ENCODE results near the gene DTNBP1. TPM values are rescaled to one million over a fixed set of nuclear protein-coding genes. Genes with fewer than 3 reads are reported as not detected.

The DTNBP1 gene
- polyA plus RNA-seq, 3 donors = 9.3 to 15.0 (median 13.4) TPM

GRCh38 chr6:15575357-15576033, 87.3 kb downstream of the DTNBP1 start:
- whole genome bisulfite sequencing, 3 donors = 77 to 92% (median 84%) methylated on average over 5 of the region's 5 CpGs
- no peak overlapping the region for H3K27ac ChIP-seq (ENCODE audit: low read depth, low read length)

GRCh38 chr6:15574486-15574885, 88.3 kb downstream of the DTNBP1 start:
- no peak overlapping the region for H3K27ac ChIP-seq (ENCODE audit: low read depth, low read length)

GRCh38 chr6:15574023-15574422, 88.8 kb downstream of the DTNBP1 start:
- 70 to 92% (median 73%) methylated on average over 4 of the region's 4 CpGs for WGBS, 3 donors
- no peak overlapping the region for H3K27ac ChIP-seq (ENCODE audit: low read depth, low read length)

More at GRCh38 chr6:15574486-15574885, 88.3 kb downstream of the DTNBP1 start:
- 69 to 82% (median 71%) methylated on average over 3 of the region's 3 CpGs for WGBS, 3 donors

- 95 to 98% (median 97%) methylated on average over 4 of the region's 4 CpGs for WGBS, 3 donors
Observed at GRCh38 chr6:15573384-15573783, 89.4 kb downstream of the DTNBP1 start.

GRCh38 chr6:15572296-15573016, 90.4 kb downstream of the DTNBP1 start:
- 98% methylated on average over 5 of the region's 5 CpGs for WGBS, 3 donors
- no peak overlapping the region for H3K27ac ChIP-seq (ENCODE audit: low read depth, low read length)

More at GRCh38 chr6:15573384-15573783, 89.4 kb downstream of the DTNBP1 start:
- no peak overlapping the region for H3K27ac ChIP-seq (ENCODE audit: low read depth, low read length)

GRCh38 chr6:15570171-15570570, 92.7 kb downstream of the DTNBP1 start:
- H3K27ac ChIP-seq (ENCODE audit: low read depth, low read length) = no peak overlapping the region
- WGBS, 3 donors = 97% methylated on average over 2 of the region's 2 CpGs

DNA sequence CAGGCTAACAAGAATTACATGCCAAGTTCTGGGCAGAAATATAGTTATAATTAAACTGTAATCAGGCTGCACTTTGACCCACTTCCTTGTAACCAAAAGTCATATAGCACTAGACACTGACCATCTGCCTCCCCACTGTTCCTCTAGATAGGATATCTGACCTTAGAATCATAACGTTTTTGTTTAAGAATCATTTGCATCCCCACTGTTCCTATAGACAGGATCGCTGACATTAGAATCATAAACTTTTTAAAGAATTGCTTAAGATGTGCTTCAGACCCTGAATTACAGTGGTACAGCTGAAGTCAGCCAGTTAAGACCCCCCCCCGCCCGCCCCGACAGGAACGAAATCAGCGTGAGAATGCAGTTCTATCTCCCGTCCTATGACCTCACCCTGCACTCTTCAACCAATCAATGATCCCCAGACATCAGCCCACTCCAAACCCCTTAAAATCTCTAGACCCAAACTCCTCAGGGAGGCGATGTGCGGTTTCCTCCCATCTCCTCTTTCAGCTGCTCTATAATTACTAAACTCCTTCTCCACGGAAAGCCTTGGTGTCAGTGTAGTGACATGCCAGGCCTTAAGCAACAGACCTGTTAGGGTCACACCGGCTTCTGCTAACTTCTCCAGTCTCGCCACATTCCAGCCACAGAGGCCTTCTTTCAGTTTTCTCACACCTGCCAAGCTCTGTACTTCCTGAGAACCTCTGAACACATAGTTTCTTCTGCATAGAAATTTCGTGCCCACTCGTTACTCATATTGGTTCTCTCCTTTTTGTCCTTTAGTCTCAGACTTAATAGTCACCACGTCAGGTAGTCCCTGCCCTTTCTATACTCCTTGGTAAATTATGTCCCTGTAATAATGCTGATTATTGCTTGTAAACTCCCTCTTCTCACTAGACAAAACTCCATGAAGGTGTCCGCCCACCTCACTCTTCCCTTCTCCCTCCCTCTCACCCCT, 93.5 kb downstream of the DTNBP1 start:
- 53 to 74% (median 61%) methylated on average over 17 of the region's 17 CpGs for WGBS, 3 donors
- no peak overlapping the region for H3K27ac ChIP-seq (ENCODE audit: low read depth, low read length)

DNA sequence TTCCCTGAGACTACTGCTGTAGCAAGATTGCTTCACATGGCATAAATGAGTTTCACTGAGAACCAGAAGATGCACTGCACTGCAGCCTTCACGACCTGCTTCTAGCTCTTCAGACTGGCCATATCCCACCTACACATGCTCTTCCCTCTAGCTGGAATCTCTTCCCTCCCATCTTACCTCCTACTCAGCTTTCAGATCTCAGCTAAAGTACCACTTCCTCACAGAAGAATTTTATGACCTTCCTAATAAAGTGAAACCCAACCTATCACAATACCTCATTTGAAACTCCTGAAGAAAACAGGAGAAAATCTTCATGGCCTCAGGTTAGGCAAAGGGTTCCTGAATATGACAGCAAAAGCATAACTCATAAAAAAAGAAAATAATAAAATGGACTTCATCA, 99.9 kb downstream of the DTNBP1 start:
- 79 to 90% (median 85%) methylated on average over 1 of the region's 1 CpG for WGBS, 3 donors
- H3K27ac ChIP-seq (ENCODE audit: low read depth, low read length) = no peak overlapping the region

GRCh38 chr6:15561447-15562199, 101.2 kb downstream of the DTNBP1 start:
- H3K27ac ChIP-seq (ENCODE audit: low read depth, low read length) = no peak overlapping the region
- 88 to 95% (median 92%) methylated on average over 3 of the region's 3 CpGs for WGBS, 3 donors

DNA sequence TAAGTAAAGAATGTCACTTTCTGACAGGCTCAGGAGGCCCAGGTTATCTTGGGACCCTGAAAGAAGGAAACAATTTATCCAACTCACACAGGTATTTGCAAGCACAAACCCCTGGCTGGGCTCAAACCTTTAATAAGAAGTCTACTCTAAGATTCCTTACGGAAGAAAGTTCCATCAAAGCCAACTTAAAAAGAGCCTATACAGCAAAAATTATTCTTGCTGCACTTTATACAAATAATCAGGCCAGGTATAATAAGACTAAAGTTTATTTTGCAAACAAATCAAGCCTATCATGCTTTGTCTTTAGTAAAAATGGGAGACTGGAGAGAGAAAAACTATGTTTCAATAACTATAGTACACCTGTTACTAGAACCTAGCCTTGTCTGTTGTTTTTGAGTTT, 102.1 kb downstream of the DTNBP1 start:
- H3K27ac ChIP-seq (ENCODE audit: low read depth, low read length) = no peak overlapping the region
- WGBS, 3 donors = 94 to 97% (median 97%) methylated on average over 1 of the region's 1 CpG

DNA sequence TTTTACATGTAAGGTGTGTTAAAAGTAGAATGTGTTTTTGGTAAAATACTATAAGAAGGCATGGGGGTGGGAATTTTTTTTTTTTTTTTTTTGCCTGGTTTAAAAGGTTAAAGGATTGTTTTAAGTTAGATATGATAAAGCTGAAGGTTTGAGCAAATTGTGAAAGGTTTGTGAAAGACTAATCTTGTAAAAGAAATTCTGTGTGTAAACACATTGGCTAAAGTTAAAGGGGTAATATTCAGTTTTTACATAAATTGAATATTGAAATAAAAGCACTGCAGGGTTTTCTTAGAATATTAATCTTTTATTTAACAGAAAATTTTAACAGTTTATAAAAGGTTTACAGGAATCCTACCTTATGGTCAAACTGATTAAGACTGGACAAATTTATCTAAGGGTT, 105.7 kb downstream of the DTNBP1 start:
- no peak overlapping the region for H3K27ac ChIP-seq (ENCODE audit: low read depth, low read length)

- 97 to 100% (median 100%) methylated on average over 1 of the region's 1 CpG for whole genome bisulfite sequencing, 3 donors
- no peak overlapping the region for H3K27ac ChIP-seq (ENCODE audit: low read depth, low read length)
Observed at GRCh38 chr6:15556711-15557110, 106.1 kb downstream of the DTNBP1 start.

DNA sequence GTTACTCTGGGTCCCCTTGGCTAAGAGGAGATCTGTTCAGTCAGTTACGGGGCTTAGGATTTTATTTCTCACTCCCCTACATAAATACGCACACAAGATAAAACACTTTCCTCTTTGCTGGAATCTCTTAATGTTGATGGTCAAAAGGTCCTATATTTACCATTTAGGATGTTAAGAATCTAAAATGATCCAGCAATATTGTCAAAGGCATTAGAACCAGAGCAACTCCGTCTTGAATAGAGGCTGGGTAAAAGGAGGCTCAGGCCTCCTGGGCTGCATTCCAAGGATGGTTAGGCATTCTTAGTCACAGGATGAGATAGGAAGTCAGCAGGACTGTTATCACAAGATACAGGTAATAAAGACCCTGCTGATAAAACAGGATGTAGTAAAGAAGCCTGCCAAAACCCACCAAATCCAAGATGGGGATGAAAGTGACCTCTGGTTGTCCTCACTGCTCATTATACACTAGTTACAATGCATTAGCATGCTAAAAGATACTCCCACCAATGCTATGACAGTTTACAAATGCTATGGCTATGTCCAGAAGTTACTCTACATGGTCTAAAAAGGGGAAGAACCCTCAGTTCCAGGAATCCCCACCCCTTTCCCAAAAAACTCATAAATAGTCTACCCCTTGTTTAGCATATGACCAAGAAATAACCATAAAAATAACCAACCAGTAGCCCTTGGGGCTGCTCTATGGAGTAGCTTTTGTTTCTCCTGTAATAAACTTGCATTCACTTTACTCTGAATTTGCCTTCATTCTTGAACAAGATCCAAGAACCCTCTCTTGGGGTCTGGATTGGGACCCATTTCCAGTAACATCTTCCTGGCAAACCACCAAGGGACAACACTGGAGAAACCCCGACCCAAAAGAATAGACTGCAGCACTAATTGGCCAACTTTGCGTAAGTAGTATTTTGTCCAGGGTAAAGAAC, 107.5 kb downstream of the DTNBP1 start:
- H3K27ac ChIP-seq (ENCODE audit: low read depth, low read length) = no peak overlapping the region
- 81 to 91% (median 87%) methylated on average over 5 of the region's 5 CpGs for WGBS, 3 donors

DNA sequence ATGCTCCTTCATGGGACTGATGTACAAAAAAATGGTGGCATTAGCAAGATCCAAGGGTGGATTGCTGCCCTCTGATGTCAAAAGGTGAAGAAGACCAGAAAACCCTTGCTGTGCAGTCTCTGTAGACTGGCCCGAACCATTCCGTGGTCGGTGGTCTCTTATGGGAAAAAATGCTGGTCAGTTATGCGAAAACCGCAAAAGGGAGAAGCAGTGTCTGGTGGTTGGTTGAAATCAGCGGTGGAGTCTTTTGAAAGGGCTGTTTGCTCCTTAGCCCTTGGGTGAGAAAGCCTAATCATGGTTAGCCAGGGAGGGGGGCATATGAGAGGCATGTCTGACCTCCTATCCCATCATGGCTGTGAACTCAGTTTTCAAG, 108.1 kb downstream of the DTNBP1 start:
- 96 to 99% (median 98%) methylated on average over 6 of the region's 6 CpGs for WGBS, 3 donors
- H3K27ac ChIP-seq (ENCODE audit: low read depth, low read length) = no peak overlapping the region

- 97 to 98% (median 98%) methylated on average over 4 of the region's 4 CpGs for whole genome bisulfite sequencing, 3 donors
- H3K27ac ChIP-seq (ENCODE audit: low read depth, low read length) = no peak overlapping the region
Observed at GRCh38 chr6:15553736-15554294, 109.0 kb downstream of the DTNBP1 start.

DNA sequence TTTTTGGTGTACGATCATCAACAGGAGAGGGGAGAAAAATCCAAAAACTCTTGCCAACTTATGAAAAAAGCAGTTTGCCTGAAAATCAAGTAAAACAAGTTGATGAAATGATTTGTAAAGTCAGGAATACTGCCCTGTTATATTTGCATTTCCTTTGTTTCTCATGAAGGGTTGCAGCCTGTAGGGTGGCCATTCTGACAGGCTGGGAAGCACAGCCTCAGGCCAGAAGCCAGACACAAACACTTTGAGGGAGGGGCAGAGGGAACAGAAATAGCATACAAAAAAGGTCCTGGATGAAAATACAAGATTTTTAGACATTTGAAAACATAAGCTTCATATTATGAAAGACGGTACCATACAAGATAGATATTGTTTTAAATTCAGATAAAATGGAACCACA, 109.8 kb downstream of the DTNBP1 start:
- 94 to 98% (median 96%) methylated on average over 2 of the region's 2 CpGs for WGBS, 3 donors

DNA sequence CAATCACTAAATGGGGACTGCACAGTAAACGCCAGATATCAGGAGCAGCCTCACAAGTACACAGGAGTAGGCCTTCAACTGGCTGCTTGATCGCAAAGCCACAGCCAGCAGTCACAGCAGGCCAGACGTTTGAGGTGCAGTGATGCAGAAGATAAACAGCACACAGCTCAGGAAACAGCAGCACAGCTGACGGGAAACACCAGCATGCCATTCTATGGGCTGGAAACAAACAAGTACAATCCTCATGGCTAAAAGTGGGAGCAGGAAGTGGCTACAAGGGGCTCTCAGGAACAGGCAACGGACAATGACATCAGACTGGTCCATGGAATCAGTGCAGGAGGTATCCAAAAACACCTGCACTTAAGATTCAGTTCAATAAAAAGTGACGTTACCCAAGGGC, 111.0 kb downstream of the DTNBP1 start:
- H3K27ac ChIP-seq (ENCODE audit: low read depth, low read length) = no peak overlapping the region
- WGBS, 3 donors = 45 to 58% (median 51%) methylated on average over 6 of the region's 6 CpGs

More for the DNA sequence above, 109.8 kb downstream of the DTNBP1 start:
- H3K27ac ChIP-seq (ENCODE audit: low read depth, low read length) = no peak overlapping the region

Data from adipose tissue (tissue), 3 donors.